CD14-positive monocyte (primary cell): Measurements from ENCODE around the gene GALNT14. TPM values are rescaled to one million over a fixed set of nuclear protein-coding genes. Genes with fewer than 3 reads are reported as not detected.
A peak's percentile ranks its signal among the peaks of the same experiment; 100 is the strongest.

Source experiments
- DNase-seq, 3 donors: peaks; one replicate each; pipeline ENCODE4 v3.0.0-alpha.2; 2011 to 2022
- H2AFZ ChIP-seq: 2 replicates; pipeline ENCODE4 v1.6.0; 2012; ENCODE audit warnings: mild to moderate bottlenecking, low read depth, low read length, inconsistent platforms; ENCODE audit not compliant: insufficient read depth, poor library complexity, severe bottlenecking
- H3K27ac ChIP-seq, 2 donors: 1 replicate in 1 of 2; 2 replicates in 1 of 2; pipeline ENCODE4 v1.5.1; 2012 to 2013; ENCODE audit warnings: low read length in 2 of 2, control low read depth in 1 of 2, inconsistent platforms in 1 of 2, low read depth in 1 of 2, mild to moderate bottlenecking in 1 of 2
- H3K27me3 ChIP-seq, 2 donors: one replicate each; pipeline versions ENCODE4 v1.6.0 to v1.6.1; 2011 to 2013; ENCODE audit warnings: low read length in 2 of 2; ENCODE audit not compliant: control insufficient read depth in 2 of 2, insufficient read depth in 2 of 2
- H3K36me3 ChIP-seq, 2 donors: replicated peaks in 1 of 2; 1 replicate in 1 of 2; 2 replicates in 1 of 2; pipeline versions ENCODE4 v1.5.1 to v1.6.1; 2012 to 2013; ENCODE audit warnings: low read length in 2 of 2, control low read depth in 1 of 2, inconsistent platforms in 1 of 2, mild to moderate bottlenecking in 1 of 2; ENCODE audit not compliant: insufficient read depth in 2 of 2, control insufficient read depth in 1 of 2
- H3K4me1 ChIP-seq, 2 donors: 1 replicate in 1 of 2; 2 replicates in 1 of 2; pipeline versions ENCODE4 v1.5.1 to v1.6.1; 2012 to 2013; ENCODE audit warnings: low read length in 2 of 2, control low read depth in 1 of 2, inconsistent platforms in 1 of 2, mild to moderate bottlenecking in 1 of 2, moderate library complexity in 1 of 2; ENCODE audit not compliant: insufficient read depth in 2 of 2, control insufficient read depth in 1 of 2
- H3K4me2 ChIP-seq: replicated peaks from 2 replicates; pipeline ENCODE3; 2012; ENCODE audit warnings: low read length, moderate library complexity, mild to moderate bottlenecking; ENCODE audit not compliant: poor library complexity, severe bottlenecking; ENCODE audit errors: extremely low read depth
- H3K4me3 ChIP-seq, 3 experiments: fragments of 200-600 bp in 1 of 3; sonication (generic) in 1 of 3; replicated peaks in 1 of 3; 1 replicate in 2 of 3; 2 replicates in 1 of 3; pipeline ENCODE4 v1.5.1; 2011 to 2013; ENCODE audit warnings: low read length in 3 of 3, mild to moderate bottlenecking in 3 of 3, control low read depth in 2 of 3, low read depth in 2 of 3, inconsistent platforms in 1 of 3, moderate library complexity in 1 of 3
- H3K79me2 ChIP-seq: 2 replicates; pipeline ENCODE4 v1.6.0; 2012; ENCODE audit warnings: mild to moderate bottlenecking, control low read depth, inconsistent platforms, low read length, moderate library complexity; ENCODE audit not compliant: insufficient read depth
- H3K9ac ChIP-seq: 2 replicates; pipeline ENCODE4 v1.6.0; 2017; ENCODE audit warnings: low read length, mild to moderate bottlenecking; ENCODE audit not compliant: insufficient read depth, poor library complexity, severe bottlenecking
- H3K9me3 ChIP-seq, 2 donors: replicated peaks in 1 of 2; 1 replicate in 1 of 2; 2 replicates in 1 of 2; pipeline versions ENCODE4 v1.5.1 to v1.6.1; 2012 to 2013; ENCODE audit warnings: low read length in 2 of 2, control low read depth in 1 of 2; ENCODE audit not compliant: control insufficient read depth in 1 of 2, insufficient read depth in 1 of 2
- H4K20me1 ChIP-seq: 2 replicates; pipeline ENCODE4 v1.6.0; 2012; ENCODE audit warnings: mild to moderate bottlenecking, low read length, control low read depth, moderate library complexity; ENCODE audit not compliant: insufficient read depth
- H3K27ac Mint-ChIP-seq, 7 donors: one replicate each; pipeline ENCODE4 v1.8.0; 2020; ENCODE audit warnings: mild to moderate bottlenecking in 7 of 7, mixed read lengths in 7 of 7, moderate library complexity in 6 of 7, inconsistent platforms in 2 of 7
- H3K27me3 Mint-ChIP-seq, 3 donors: one replicate each; pipeline ENCODE4 v1.8.0; 2021 to 2022; ENCODE audit warnings: low read depth in 3 of 3, mild to moderate bottlenecking in 3 of 3, mixed read lengths in 3 of 3, moderate library complexity in 3 of 3, inconsistent platforms in 1 of 3
- H3K36me3 Mint-ChIP-seq, 2 donors: one replicate each; pipeline ENCODE4 v1.8.0; 2020; ENCODE audit warnings: mixed read lengths in 2 of 2, inconsistent platforms in 1 of 2, mild to moderate bottlenecking in 1 of 2
- H3K4me1 Mint-ChIP-seq: one replicate; pipeline ENCODE4 v1.8.0; 2020; ENCODE audit warnings: mild to moderate bottlenecking, mixed read lengths
- H3K4me3 Mint-ChIP-seq, 2 donors: one replicate each; pipeline ENCODE4 v1.8.0; 2020; ENCODE audit warnings: mild to moderate bottlenecking in 2 of 2, mixed read lengths in 2 of 2, moderate library complexity in 1 of 2
- H3K9me3 Mint-ChIP-seq, 7 donors: one replicate each; pipeline ENCODE4 v1.8.0; 2020 to 2022; ENCODE audit warnings: mixed read lengths in 7 of 7, mild to moderate bottlenecking in 6 of 7, moderate library complexity in 6 of 7, inconsistent platforms in 2 of 7
- CTCF ChIP-seq: fragments of 200-600 bp; IDR thresholded peaks from one replicate; pipeline ENCODE4 v1.8.0; 2022; ENCODE audit warnings: antibody characterized with exemption, mild to moderate bottlenecking
- WGBS: methylation state at CpG from one replicate; pipeline ENCODE4 v1.1.5; 2013; ENCODE audit warnings: missing lambda C conversion rate; ENCODE audit not compliant: insufficient coverage; 5-methylcytosine and 5-hydroxymethylcytosine counted together
- intact Hi-C, 2 donors: fragments of 100-400 bp; cut with micrococcal nuclease; formaldehyde crosslinking; loops; one replicate each; pipeline versions ENCODE4 v1.15.0 to v1.15.1; 2023
- polyA plus RNA-seq, 3 donors: library from polyadenylated mRNA; depleted of rRNA in 1 of 3; unstranded in 2 of 3; stranded (reverse) in 1 of 3; fragments of 300-500 nt in 2 of 3; fragments of >200 nt in 1 of 3; fragmentation: Illumina TruSeq in 2 of 3; gene quantifications; 1 replicate in 2 of 3; 2 replicates in 1 of 3; pipeline ENCODE4 v1.2.3, GENCODE V29; 2012 to 2021

Gene GALNT14
- polyA plus RNA-seq, 3 donors, result 0.33 TPM; not detected in 2

- TF ChIP-seq CTCF, result no peak
- H3K36me3 Mint-ChIP-seq, result no peaks in the 10 kb centered on the region
Measured at GRCh38 chr2:31037058-31037457, 101.2 kb downstream of the GALNT14 start.

GRCh38 chr2:31033032-31033431 is 105.2 kb downstream of the GALNT14 start:
- Mint-ChIP-seq H3K9me3 (peaks cover 18 to 37% (median 25%) of the 10 kb centered on the region in 7 donors), H3K4me3 (no peak overlapping the region), H3K36me3 (no peaks in the 10 kb centered on the region), H3K4me1 (peaks cover 18% of the 10 kb centered on the region), H3K27ac (no peak overlapping the region), H3K27me3 (peaks cover 0 to 3% (median 2%) of the 10 kb centered on the region in 3 donors)
- DNase-seq, result no peak
- Histone ChIP-seq H3K36me3 (no peaks in the 10 kb centered on the region), H3K27me3 (no peaks in the 10 kb centered on the region), H3K4me1 (peaks cover 14 to 18% of the 10 kb centered on the region in 2 donors), H3K9me3 (peaks cover 6 to 21% of the 10 kb centered on the region in 2 donors), H4K20me1 (no peaks in the 10 kb centered on the region), H2AFZ (peak overlapping the region; percentile 39), H3K4me3 (no peak overlapping the region), H3K9ac (no peak overlapping the region), H3K27ac (no peak overlapping the region), H3K79me2 (no peaks in the 10 kb centered on the region), H3K4me2 (no peak overlapping the region)
- WGBS, result 13% methylated on average over 1 of the region's 1 CpG
- TF ChIP-seq CTCF, result no peak
- intact Hi-C loops, result no loop called here

More at GRCh38 chr2:31037058-31037457, 101.2 kb downstream of the GALNT14 start:
- Mint-ChIP-seq H3K9me3 (peaks cover 18 to 33% (median 28%) of the 10 kb centered on the region in 7 donors), H3K27ac (no peak overlapping the region), H3K4me1 (peaks cover 15% of the 10 kb centered on the region), H3K4me3 (no peak overlapping the region), H3K27me3 (peaks cover 0 to 3% (median 2%) of the 10 kb centered on the region in 3 donors)
- intact Hi-C loops, result no loop called here
- Histone ChIP-seq H3K4me2 (no peak overlapping the region), H3K36me3 (no peaks in the 10 kb centered on the region), H3K9me3 (peaks cover 11 to 21% of the 10 kb centered on the region in 2 donors), H3K27ac (no peak overlapping the region), H3K79me2 (no peaks in the 10 kb centered on the region), H3K9ac (no peak overlapping the region), H3K27me3 (no peaks in the 10 kb centered on the region), H2AFZ (no peak overlapping the region), H3K4me3 (no peak overlapping the region), H3K4me1 (peaks cover 10 to 12% of the 10 kb centered on the region in 2 donors), H4K20me1 (no peaks in the 10 kb centered on the region)
- no peak for DNase-seq
